WTC11 (cell line): ENCODE results near the gene ITPK1. TPM values are rescaled to one million over a fixed set of nuclear protein-coding genes. Genes with fewer than 3 reads are reported as not detected.

Experiments
- ATAC-seq: fragments of 200-7000 bp; cut with Tn5 transposase; 2 replicates; pipeline ENCODE4 v1.10.0; 2021; ENCODE audit warnings: mild to moderate bottlenecking, moderate library complexity
- CTCF ChIA-PET: fragments of 300-600 bp; sonication (Branson Sonifier 250); formaldehyde crosslinking; loops from one replicate; lab custom pipeline; 2021; ENCODE audit warnings: antibody characterized with exemption; lab: Charles Lee
- POLR2A ChIA-PET: fragments of 350-600 bp; sonication (Branson Sonifier 250); formaldehyde crosslinking; loops from one replicate; lab custom pipeline; 2021; ENCODE audit warnings: antibody characterized with exemption; lab: Charles Lee
- DNase-seq: peaks from one replicate; pipeline ENCODE4 v3.0.0; 2021; ENCODE audit warnings: low spot score
- H3K27ac Mint-ChIP-seq: 2 replicates; pipeline ENCODE4 v1.8.0; 2021; ENCODE audit warnings: mixed read lengths
- H3K27me3 Mint-ChIP-seq: 2 replicates; pipeline ENCODE4 v1.8.0; 2021; ENCODE audit warnings: low read depth, mild to moderate bottlenecking, moderate library complexity, mixed read lengths
- H3K36me3 Mint-ChIP-seq: 2 replicates; pipeline ENCODE4 v1.8.0; 2021; ENCODE audit warnings: mixed read lengths
- H3K4me1 Mint-ChIP-seq: 2 replicates; pipeline ENCODE4 v1.8.0; 2022; ENCODE audit warnings: mixed read lengths
- H3K4me3 Mint-ChIP-seq: 2 replicates; pipeline ENCODE4 v1.8.0; 2021; ENCODE audit warnings: mild to moderate bottlenecking, moderate library complexity, mixed read lengths
- H3K9me3 Mint-ChIP-seq: 2 replicates; pipeline ENCODE4 v1.8.0; 2021; ENCODE audit warnings: mixed read lengths
- ETV6 ChIP-seq: sonication (generic); formaldehyde crosslinking; IDR thresholded peaks from 2 replicates; pipeline ENCODE4 v1.8.1; 2022; ENCODE audit warnings: mild to moderate bottlenecking, missing genetic modification reagents
- FOXJ3 ChIP-seq: sonication (generic); formaldehyde crosslinking; IDR thresholded peaks from 2 replicates; pipeline ENCODE4 v1.9.0; 2021; ENCODE audit warnings: missing genetic modification reagents, mild to moderate bottlenecking, borderline replicate concordance
- KAT7 ChIP-seq: sonication (generic); formaldehyde crosslinking; IDR thresholded peaks from 2 replicates; pipeline ENCODE4 v1.8.1; 2023; ENCODE audit warnings: missing genetic modification reagents, mild to moderate bottlenecking, borderline replicate concordance
- NFATC4 ChIP-seq: fragments of 250-450 bp; sonication (Bioruptor Pico); IDR thresholded peaks from 2 replicates; pipeline ENCODE4 v1.9.0; 2021; ENCODE audit warnings: mild to moderate bottlenecking
- NR1H2 ChIP-seq: sonication (generic); formaldehyde crosslinking; IDR thresholded peaks from 2 replicates; pipeline ENCODE4 v1.9.0; 2021; ENCODE audit warnings: mild to moderate bottlenecking, moderate library complexity, missing genetic modification reagents
- RORB ChIP-seq: fragments of 250-450 bp; sonication (Bioruptor Pico); IDR thresholded peaks from 2 replicates; pipeline ENCODE4 v1.9.0; 2021; ENCODE audit warnings: mild to moderate bottlenecking
- SMAD3 ChIP-seq: sonication (generic); formaldehyde crosslinking; IDR thresholded peaks from 2 replicates; pipeline ENCODE4 v1.8.0; 2022; ENCODE audit warnings: missing genetic modification reagents, mild to moderate bottlenecking, borderline replicate concordance
- TCF7 ChIP-seq: sonication (generic); formaldehyde crosslinking; IDR thresholded peaks from 2 replicates; pipeline ENCODE4 v1.8.0; 2022; ENCODE audit warnings: mild to moderate bottlenecking, low read depth, missing genetic modification reagents, moderate library complexity
- TP53 ChIP-seq: sonication (generic); formaldehyde crosslinking; IDR thresholded peaks from 2 replicates; pipeline ENCODE4 v1.8.1; 2023; ENCODE audit warnings: mild to moderate bottlenecking, missing genetic modification reagents
- ZNF219 ChIP-seq: sonication (generic); formaldehyde crosslinking; IDR thresholded peaks from 2 replicates; pipeline ENCODE4 v1.8.0; 2023; ENCODE audit warnings: missing genetic modification reagents, mild to moderate bottlenecking, borderline replicate concordance
- ZNF263 ChIP-seq: sonication (generic); formaldehyde crosslinking; IDR thresholded peaks from 2 replicates; pipeline ENCODE4 v1.8.1; 2022; ENCODE audit warnings: low read depth, mild to moderate bottlenecking, moderate library complexity, missing genetic modification reagents
- total RNA-seq: library from RNA; stranded (reverse); gene quantifications from 3 replicates; pipeline ENCODE4 v1.2.3, GENCODE V29; 2021
- TF ChIP-seq, protein P1 (sequence below): fragments of 250-450 bp; sonication (Bioruptor Pico); conservative IDR thresholded peaks from 2 replicates; pipeline ENCODE4 v1.9.0; 2021; ENCODE audit warnings: mild to moderate bottlenecking
- TF ChIP-seq, protein P2 (sequence below): sonication (generic); formaldehyde crosslinking; IDR thresholded peaks from 2 replicates; pipeline ENCODE4 v1.8.0; 2022; ENCODE audit warnings: missing genetic modification reagents
- TF ChIP-seq, protein P3 (sequence below): sonication (generic); formaldehyde crosslinking; conservative IDR thresholded peaks from 2 replicates; pipeline ENCODE4 v1.8.1; 2022; ENCODE audit warnings: mild to moderate bottlenecking, missing genetic modification reagents
- TF ChIP-seq, protein P4 (sequence below): sonication (generic); formaldehyde crosslinking; IDR thresholded peaks from 2 replicates; pipeline ENCODE4 v1.8.0; 2023; ENCODE audit warnings: missing genetic modification reagents, mild to moderate bottlenecking, borderline replicate concordance
- TF ChIP-seq, protein P5 (sequence below): fragments of 250-450 bp; sonication (Bioruptor Pico); IDR thresholded peaks from 2 replicates; pipeline ENCODE4 v1.9.0; 2021; ENCODE audit warnings: moderate library complexity, mild to moderate bottlenecking, inconsistent platforms, borderline replicate concordance
- TF ChIP-seq, protein P6 (sequence below): sonication (generic); formaldehyde crosslinking; IDR thresholded peaks from 2 replicates; pipeline ENCODE4 v1.8.1; 2023; ENCODE audit warnings: mild to moderate bottlenecking, missing genetic modification reagents, borderline replicate concordance
- TF ChIP-seq, protein P7 (sequence below): fragments of 250-450 bp; sonication (Bioruptor Pico); IDR thresholded peaks from 2 replicates; pipeline ENCODE4 v2.1.2; 2022; ENCODE audit warnings: mild to moderate bottlenecking, moderate library complexity

Gene ITPK1
- total RNA-seq, 1 experiment from 2014 or later, result 144 TPM

DNA sequence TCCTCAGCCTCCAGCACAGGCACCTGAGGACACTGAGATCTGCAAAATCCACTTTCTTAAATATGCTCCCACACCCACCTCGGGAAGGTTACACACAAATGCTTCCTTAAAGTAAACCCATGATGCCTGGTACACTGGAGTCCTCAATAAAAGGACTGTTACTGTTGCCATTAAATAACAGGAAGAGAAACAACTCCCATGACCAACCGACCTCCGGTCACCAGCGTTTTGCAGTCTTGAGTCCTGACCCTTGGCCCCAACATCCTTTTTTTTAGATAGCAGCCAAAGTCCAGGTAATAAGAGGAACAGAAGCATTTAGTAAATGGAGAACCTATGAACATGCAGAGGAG is 42.4 kb downstream of the ITPK1 start:
- TF ChIP-seq KAT7 (CRISPR knock-in tag) (no peak), ZNF263 (CRISPR knock-in tag) (no peak), ETV6 (no peak), ZNF219 (CRISPR knock-in tag) (no peak), SMAD3 (CRISPR knock-in tag) (no peak), RORB (CRISPR knock-in tag) (no peak), TP53 (CRISPR knock-in tag) (no peak), FOXJ3 (no peak), TCF7 (CRISPR knock-in tag) (no peak), NR1H2 (CRISPR knock-in tag) (no peak), NFATC4 (CRISPR knock-in tag) (no peak)
- TF ChIP-seq, protein P1, sequence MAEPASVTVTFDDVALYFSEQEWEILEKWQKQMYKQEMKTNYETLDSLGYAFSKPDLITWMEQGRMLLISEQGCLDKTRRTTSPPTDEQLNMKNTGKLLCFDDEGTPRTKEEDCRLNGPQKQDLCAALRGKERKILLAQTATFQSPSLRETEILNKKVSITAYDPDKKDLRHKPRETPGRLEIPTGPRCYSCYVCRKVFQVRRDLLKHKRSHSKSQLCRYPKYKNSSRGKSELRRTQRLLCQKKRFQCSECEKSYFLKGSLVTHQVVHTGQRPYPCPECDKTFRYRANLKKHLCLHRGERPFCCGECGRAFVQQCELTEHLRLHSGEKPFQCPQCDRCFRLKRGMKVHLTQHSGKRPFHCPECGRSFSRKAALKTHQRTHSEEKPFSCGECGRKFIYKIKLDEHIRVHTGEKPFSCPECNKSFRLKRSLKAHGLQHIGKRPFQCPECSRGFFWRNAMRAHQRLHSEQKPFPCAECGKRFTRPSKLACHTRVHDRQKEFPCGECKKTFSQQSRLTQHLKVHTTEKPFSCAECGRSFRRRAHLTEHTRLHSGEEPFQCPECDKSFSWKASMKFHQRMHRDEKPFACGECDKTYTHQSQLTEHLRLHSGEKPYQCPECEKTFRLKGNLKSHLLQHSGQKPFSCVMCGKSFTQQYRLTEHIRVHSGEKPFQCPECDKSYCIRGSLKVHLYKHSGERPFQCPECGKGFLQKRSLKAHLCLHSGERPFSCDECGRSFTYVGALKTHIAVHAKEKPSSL, result no peak
- TF ChIP-seq, protein P2, sequence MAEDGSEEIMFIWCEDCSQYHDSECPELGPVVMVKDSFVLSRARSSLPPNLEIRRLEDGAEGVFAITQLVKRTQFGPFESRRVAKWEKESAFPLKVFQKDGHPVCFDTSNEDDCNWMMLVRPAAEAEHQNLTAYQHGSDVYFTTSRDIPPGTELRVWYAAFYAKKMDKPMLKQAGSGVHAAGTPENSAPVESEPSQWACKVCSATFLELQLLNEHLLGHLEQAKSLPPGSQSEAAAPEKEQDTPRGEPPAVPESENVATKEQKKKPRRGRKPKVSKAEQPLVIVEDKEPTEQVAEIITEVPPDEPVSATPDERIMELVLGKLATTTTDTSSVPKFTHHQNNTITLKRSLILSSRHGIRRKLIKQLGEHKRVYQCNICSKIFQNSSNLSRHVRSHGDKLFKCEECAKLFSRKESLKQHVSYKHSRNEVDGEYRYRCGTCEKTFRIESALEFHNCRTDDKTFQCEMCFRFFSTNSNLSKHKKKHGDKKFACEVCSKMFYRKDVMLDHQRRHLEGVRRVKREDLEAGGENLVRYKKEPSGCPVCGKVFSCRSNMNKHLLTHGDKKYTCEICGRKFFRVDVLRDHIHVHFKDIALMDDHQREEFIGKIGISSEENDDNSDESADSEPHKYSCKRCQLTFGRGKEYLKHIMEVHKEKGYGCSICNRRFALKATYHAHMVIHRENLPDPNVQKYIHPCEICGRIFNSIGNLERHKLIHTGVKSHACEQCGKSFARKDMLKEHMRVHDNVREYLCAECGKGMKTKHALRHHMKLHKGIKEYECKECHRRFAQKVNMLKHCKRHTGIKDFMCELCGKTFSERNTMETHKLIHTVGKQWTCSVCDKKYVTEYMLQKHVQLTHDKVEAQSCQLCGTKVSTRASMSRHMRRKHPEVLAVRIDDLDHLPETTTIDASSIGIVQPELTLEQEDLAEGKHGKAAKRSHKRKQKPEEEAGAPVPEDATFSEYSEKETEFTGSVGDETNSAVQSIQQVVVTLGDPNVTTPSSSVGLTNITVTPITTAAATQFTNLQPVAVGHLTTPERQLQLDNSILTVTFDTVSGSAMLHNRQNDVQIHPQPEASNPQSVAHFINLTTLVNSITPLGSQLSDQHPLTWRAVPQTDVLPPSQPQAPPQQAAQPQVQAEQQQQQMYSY, result no peak
- TF ChIP-seq, protein P3, sequence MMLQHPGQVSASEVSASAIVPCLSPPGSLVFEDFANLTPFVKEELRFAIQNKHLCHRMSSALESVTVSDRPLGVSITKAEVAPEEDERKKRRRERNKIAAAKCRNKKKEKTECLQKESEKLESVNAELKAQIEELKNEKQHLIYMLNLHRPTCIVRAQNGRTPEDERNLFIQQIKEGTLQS, result no peak
- TF ChIP-seq, protein P4, sequence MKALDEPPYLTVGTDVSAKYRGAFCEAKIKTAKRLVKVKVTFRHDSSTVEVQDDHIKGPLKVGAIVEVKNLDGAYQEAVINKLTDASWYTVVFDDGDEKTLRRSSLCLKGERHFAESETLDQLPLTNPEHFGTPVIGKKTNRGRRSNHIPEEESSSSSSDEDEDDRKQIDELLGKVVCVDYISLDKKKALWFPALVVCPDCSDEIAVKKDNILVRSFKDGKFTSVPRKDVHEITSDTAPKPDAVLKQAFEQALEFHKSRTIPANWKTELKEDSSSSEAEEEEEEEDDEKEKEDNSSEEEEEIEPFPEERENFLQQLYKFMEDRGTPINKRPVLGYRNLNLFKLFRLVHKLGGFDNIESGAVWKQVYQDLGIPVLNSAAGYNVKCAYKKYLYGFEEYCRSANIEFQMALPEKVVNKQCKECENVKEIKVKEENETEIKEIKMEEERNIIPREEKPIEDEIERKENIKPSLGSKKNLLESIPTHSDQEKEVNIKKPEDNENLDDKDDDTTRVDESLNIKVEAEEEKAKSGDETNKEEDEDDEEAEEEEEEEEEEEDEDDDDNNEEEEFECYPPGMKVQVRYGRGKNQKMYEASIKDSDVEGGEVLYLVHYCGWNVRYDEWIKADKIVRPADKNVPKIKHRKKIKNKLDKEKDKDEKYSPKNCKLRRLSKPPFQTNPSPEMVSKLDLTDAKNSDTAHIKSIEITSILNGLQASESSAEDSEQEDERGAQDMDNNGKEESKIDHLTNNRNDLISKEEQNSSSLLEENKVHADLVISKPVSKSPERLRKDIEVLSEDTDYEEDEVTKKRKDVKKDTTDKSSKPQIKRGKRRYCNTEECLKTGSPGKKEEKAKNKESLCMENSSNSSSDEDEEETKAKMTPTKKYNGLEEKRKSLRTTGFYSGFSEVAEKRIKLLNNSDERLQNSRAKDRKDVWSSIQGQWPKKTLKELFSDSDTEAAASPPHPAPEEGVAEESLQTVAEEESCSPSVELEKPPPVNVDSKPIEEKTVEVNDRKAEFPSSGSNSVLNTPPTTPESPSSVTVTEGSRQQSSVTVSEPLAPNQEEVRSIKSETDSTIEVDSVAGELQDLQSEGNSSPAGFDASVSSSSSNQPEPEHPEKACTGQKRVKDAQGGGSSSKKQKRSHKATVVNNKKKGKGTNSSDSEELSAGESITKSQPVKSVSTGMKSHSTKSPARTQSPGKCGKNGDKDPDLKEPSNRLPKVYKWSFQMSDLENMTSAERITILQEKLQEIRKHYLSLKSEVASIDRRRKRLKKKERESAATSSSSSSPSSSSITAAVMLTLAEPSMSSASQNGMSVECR, result no peak
- Mint-ChIP-seq H3K36me3 (no peaks in the 10 kb centered on the region; the same call in 1 of the 2 replicates), H3K27ac (peak overlapping the region; percentile 49; the same call in 1 of the 2 replicates), H3K4me3 (no peak overlapping the region), H3K4me1 (peaks cover 27% of the 10 kb centered on the region), H3K27me3 (no peaks in the 10 kb centered on the region), H3K9me3 (no peaks in the 10 kb centered on the region)
- DNase-seq, result no peak
- ATAC-seq, result no peak
- ChIA-PET POLR2A (no interaction called here), CTCF (no interaction called here)

DNA sequence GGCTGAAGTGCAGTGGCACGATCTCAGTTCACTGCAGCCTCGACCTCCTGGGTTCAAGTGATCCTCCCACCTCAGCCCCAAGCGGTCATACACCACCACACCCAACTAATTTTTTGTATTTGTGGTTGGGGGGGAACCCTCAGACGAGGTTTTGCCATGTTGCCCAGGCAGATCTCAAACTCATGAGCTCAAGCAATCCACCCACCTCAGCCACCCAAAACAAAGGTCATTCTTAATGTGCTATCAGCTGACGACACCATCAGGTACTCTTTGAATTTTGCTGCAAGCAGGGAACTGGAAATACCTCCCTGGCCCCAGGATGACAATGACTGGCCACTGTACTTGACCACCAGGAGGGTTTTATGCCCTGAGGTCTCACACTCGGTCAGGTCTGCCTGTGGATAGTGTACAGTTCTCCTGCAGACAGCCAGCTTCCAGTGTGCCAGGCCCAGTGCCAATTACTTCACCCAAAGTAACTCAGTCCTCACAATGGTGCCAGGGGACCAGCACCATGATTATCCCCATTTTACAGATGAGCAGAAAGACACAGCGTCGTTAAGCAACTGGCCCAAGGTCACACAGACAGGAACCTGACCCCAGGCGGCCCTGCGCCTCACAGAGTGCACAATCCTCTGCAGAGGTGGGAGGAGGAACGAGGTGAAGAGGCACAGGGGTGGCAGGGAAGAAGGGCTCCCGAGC is 42.9 kb downstream of the ITPK1 start:
- Mint-ChIP-seq H3K27ac (peak overlapping the region; percentile 93), H3K27me3 (no peaks in the 10 kb centered on the region)
- TF ChIP-seq NR1H2 (CRISPR knock-in tag) (no peak), SMAD3 (CRISPR knock-in tag) (no peak)
- TF ChIP-seq, protein P5, sequence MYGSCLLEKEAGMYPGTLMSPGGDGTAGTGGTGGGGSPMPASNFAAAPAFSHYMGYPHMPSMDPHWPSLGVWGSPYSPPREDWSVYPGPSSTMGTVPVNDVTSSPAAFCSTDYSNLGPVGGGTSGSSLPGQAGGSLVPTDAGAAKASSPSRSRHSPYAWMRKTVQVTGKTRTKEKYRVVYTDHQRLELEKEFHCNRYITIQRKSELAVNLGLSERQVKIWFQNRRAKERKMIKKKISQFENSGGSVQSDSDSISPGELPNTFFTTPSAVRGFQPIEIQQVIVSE (CRISPR knock-in tag), result no peak
- TF ChIP-seq, protein P6, sequence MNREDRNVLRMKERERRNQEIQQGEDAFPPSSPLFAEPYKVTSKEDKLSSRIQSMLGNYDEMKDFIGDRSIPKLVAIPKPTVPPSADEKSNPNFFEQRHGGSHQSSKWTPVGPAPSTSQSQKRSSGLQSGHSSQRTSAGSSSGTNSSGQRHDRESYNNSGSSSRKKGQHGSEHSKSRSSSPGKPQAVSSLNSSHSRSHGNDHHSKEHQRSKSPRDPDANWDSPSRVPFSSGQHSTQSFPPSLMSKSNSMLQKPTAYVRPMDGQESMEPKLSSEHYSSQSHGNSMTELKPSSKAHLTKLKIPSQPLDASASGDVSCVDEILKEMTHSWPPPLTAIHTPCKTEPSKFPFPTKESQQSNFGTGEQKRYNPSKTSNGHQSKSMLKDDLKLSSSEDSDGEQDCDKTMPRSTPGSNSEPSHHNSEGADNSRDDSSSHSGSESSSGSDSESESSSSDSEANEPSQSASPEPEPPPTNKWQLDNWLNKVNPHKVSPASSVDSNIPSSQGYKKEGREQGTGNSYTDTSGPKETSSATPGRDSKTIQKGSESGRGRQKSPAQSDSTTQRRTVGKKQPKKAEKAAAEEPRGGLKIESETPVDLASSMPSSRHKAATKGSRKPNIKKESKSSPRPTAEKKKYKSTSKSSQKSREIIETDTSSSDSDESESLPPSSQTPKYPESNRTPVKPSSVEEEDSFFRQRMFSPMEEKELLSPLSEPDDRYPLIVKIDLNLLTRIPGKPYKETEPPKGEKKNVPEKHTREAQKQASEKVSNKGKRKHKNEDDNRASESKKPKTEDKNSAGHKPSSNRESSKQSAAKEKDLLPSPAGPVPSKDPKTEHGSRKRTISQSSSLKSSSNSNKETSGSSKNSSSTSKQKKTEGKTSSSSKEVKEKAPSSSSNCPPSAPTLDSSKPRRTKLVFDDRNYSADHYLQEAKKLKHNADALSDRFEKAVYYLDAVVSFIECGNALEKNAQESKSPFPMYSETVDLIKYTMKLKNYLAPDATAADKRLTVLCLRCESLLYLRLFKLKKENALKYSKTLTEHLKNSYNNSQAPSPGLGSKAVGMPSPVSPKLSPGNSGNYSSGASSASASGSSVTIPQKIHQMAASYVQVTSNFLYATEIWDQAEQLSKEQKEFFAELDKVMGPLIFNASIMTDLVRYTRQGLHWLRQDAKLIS (CRISPR knock-in tag), result no peak
- TF ChIP-seq, protein P7, sequence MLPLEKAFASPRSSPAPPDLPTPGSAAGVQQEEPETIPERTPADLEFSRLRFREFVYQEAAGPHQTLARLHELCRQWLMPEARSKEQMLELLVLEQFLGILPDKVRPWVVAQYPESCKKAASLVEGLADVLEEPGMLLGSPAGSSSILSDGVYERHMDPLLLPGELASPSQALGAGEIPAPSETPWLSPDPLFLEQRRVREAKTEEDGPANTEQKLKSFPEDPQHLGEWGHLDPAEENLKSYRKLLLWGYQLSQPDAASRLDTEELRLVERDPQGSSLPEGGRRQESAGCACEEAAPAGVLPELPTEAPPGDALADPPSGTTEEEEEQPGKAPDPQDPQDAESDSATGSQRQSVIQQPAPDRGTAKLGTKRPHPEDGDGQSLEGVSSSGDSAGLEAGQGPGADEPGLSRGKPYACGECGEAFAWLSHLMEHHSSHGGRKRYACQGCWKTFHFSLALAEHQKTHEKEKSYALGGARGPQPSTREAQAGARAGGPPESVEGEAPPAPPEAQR (CRISPR knock-in tag), result no peak

More for the DNA sequence above, 42.9 kb downstream of the ITPK1 start:
- no peak for ATAC-seq
- no peaks in the 10 kb centered on the region; the same call in 1 of the 2 replicates for H3K36me3 Mint-ChIP-seq
- H3K9me3 Mint-ChIP-seq, result no peaks in the 10 kb centered on the region
- ChIA-PET POLR2A (no interaction called here), CTCF (interaction anchor here (0.9 kb wide), 1 partner anchor 15 kb away, joined by 3 read pairs; no protein-coding TSS in a partner anchor)
- peaks cover 27% of the 10 kb centered on the region for H3K4me1 Mint-ChIP-seq
- no peak overlapping the region for H3K4me3 Mint-ChIP-seq
- no peak for DNase-seq
